ENCODE measurements around the gene CBFB.

GRCh38 chr16:67015313-67015731 is 13.6 kb upstream of the CBFB start:
- TF ChIP-seq CTCF (conservative IDR thresholded peaks at IDR 0.05 in 1 of 2, IDR thresholded peaks at IDR 0.05 in 1 of 2; ENCODE audit: extremely low read depth in 1 of 2, insufficient read depth in 1 of 2, low read depth in 1 of 2, low read length in 2 of 2) (peak in 1 of 2 donors; percentile 46), EZH2 (IDR thresholded peaks at IDR 0.05; ENCODE audit: borderline replicate concordance, low read length) (no peak)

Data from mammary epithelial cell (primary cell).